GM13976 (cell line): Measurements from ENCODE around the gene APIP.

Source experiments
- DNase-seq: peaks from one replicate; pipeline ENCODE4 v3.0.0; 2012; ENCODE audit warnings: low spot score
- in situ Hi-C: fragments of 300-500 bp; cut with MboI; formaldehyde crosslinking; loops from one replicate; pipeline ENCODE4 v1.12.0; 2022; ENCODE audit warnings: low sequenced_read_pairs, mixed read lengths, inconsistent platforms; ENCODE audit not compliant: unreplicated experiment
- TF ChIP-seq, protein P1 (sequence below): IDR thresholded peaks from 2 replicates; pipeline ENCODE4 v1.5.1; 2012; ENCODE audit warnings: borderline replicate concordance, mild to moderate bottlenecking; ENCODE audit not compliant: insufficient read depth; ENCODE audit errors: extremely low read depth, missing control alignments, control extremely low read depth

The APIP gene

GRCh38 chr11:34855021-34855753, 61.0 kb downstream of the APIP start:
- DNase-seq = no peak
- TF ChIP-seq, protein P1, sequence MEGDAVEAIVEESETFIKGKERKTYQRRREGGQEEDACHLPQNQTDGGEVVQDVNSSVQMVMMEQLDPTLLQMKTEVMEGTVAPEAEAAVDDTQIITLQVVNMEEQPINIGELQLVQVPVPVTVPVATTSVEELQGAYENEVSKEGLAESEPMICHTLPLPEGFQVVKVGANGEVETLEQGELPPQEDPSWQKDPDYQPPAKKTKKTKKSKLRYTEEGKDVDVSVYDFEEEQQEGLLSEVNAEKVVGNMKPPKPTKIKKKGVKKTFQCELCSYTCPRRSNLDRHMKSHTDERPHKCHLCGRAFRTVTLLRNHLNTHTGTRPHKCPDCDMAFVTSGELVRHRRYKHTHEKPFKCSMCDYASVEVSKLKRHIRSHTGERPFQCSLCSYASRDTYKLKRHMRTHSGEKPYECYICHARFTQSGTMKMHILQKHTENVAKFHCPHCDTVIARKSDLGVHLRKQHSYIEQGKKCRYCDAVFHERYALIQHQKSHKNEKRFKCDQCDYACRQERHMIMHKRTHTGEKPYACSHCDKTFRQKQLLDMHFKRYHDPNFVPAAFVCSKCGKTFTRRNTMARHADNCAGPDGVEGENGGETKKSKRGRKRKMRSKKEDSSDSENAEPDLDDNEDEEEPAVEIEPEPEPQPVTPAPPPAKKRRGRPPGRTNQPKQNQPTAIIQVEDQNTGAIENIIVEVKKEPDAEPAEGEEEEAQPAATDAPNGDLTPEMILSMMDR = no peak
- in situ Hi-C loops = no loop called here

DNA sequence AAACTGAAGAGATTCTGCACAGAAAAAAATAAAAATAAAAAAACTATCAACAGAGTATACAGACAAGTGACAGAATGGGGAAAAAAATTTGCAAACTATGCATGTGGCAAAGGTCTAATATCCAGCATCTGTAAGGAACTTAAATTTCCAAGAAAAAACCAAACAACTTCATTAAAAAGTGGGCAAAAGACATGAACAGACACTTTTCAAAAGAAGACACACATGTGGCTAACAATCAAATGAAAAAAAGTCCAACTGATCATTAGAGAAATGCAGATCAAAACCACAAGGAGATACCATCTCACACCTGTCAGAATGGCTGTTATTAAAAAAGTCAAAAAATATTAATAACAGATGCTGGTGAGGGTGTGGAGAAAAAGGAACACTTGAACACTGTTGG, 64.3 kb downstream of the APIP start:
- TF ChIP-seq, protein P1 = no peak
- in situ Hi-C loops = no loop called here

GRCh38 chr11:34850334-34850733, 65.8 kb downstream of the APIP start:
- TF ChIP-seq, protein P1 = no peak
- no peak for DNase-seq
- in situ Hi-C loops = no loop called here

More for the DNA sequence above, 64.3 kb downstream of the APIP start:
- no peak for DNase-seq

DNA sequence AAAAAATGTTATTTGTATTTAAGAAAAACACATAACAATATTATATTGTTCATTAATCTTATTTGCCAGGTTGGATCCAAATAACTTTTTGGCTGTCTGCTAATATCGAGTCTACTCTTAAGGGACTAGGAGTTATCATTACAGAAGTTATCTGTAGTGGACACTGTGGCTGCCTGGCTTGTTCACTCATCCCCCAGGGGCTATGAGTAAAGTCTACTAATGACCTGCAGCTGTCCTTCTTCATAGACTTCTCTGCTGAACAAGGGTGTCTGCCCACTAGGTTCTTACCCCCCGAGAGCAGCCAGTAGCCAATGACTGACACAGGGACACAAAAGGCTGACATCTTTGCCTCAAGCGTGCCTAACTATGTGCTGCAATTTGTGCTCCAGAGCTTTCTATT, 69.7 kb downstream of the APIP start:
- TF ChIP-seq, protein P1 = no peak
- in situ Hi-C loops = no loop called here

DNA sequence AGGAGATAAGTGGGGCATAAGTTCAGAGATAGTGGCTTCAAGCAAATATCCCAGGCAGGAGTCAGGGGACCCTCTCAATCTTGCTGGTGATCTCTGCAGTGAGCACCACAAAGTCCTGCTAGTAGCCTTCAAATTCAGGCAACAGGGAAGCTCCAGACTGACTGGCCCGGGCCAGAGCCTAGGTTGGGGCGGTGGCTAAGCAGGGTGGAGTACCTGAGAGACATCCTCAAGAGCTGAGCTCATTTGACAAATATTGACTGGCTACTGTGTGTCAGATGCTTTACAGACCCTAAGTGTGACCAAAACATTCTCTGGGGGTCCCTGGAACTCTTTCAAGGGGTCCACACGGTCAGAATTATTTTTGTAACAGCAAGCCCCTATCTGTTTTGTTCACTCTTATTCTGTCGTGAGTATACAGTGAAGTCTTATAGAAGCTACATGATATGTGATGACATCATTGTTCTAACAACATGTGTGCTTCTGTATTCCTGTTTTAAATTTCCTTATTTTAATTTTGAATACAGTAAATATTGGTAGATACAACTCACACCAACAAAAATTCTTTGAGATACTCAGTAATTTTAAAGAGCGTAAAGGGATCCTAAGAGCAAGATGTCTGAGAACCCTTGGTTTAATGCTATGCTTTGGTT, 71.6 kb downstream of the APIP start:
- TF ChIP-seq, protein P1 = no peak
- DNase-seq = no peak
- in situ Hi-C loops = no loop called here

More for the DNA sequence above, 69.7 kb downstream of the APIP start:
- no peak for DNase-seq

DNA sequence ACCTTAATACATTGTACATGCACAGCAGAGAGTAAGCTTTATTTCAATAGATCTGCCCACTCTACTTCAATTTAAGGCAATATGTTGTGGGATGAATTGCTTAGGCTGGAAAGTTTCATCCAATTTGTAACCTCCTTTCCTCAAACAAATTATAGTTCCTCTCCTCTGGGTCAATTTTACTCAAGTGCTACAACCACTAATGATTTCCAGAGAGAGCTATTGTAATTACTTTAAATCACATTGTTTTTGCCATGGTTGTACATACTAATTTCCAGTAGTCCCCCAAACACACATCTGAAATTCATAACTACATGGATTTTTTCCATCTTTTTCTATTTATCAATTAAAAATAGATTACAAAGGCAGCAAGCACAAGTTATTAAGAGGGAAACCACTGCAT, 72.9 kb downstream of the APIP start:
- in situ Hi-C loops = no loop called here
- TF ChIP-seq, protein P1 = no peak

More for the DNA sequence above, 72.9 kb downstream of the APIP start:
- DNase-seq = no peak
